Ectodermal cell (in vitro differentiated cells): ENCODE data around the gene RALGAPA2.
"Not testable (repeated sequence)": the region's sequence is repeated elsewhere in the genome, so short reads cannot be mapped to it uniquely, and the experiment has no call there.

ENCODE experiments used
- H3K27ac ChIP-seq: 2 replicates; pipeline ENCODE4 v1.7.0; 2013; ENCODE audit warnings: mild to moderate bottlenecking, low read depth, low read length; ENCODE audit not compliant: insufficient read depth, poor library complexity, severe bottlenecking
- H3K27me3 ChIP-seq: 2 replicates; pipeline ENCODE4 v1.7.0; 2013; ENCODE audit warnings: mild to moderate bottlenecking, low read length; ENCODE audit not compliant: insufficient read depth, control insufficient read depth, poor library complexity, severe bottlenecking
- H3K36me3 ChIP-seq: one replicate; pipeline ENCODE4 v1.7.0; 2013; ENCODE audit warnings: low read length; ENCODE audit not compliant: control insufficient read depth, insufficient read depth
- H3K4me1 ChIP-seq: one replicate; pipeline ENCODE4 v1.7.0; 2013; ENCODE audit warnings: low read length; ENCODE audit not compliant: control insufficient read depth, insufficient read depth
- H3K4me3 ChIP-seq: 2 replicates; pipeline ENCODE4 v1.7.0; 2013; ENCODE audit warnings: low read depth, low read length, control low read depth; ENCODE audit not compliant: insufficient read depth
- H3K9me3 ChIP-seq: 2 replicates; pipeline ENCODE4 v1.7.0; 2013; ENCODE audit warnings: mild to moderate bottlenecking, low read length, moderate library complexity; ENCODE audit not compliant: control insufficient read depth
- WGBS, 2 experiments: methylation state at CpG; one replicate each; pipeline ENCODE4 v1.1.7; 2013; ENCODE audit warnings: missing lambda C conversion rate in 2 of 2; 5-methylcytosine and 5-hydroxymethylcytosine counted together

RALGAPA2 gene

GRCh38 chr20:20363434-20363798, 349.0 kb downstream of the RALGAPA2 start:
- Histone ChIP-seq H3K9me3 (no peaks in the 10 kb centered on the region), H3K4me1 (peaks cover 24% of the 10 kb centered on the region), H3K27ac (no peak overlapping the region), H3K36me3 (no peaks in the 10 kb centered on the region), H3K4me3 (peak overlapping the region; percentile 9), H3K27me3 (peaks cover 98% of the 10 kb centered on the region)
- 1% methylated on average over 15 of the region's 15 CpGs for WGBS, 2 experiments

- peaks cover 24% of the 10 kb centered on the region for H3K4me1 ChIP-seq
- H3K4me3 ChIP-seq = no peak overlapping the region
- no peaks in the 10 kb centered on the region for H3K9me3 ChIP-seq
- H3K27me3 ChIP-seq = peaks cover 94% of the 10 kb centered on the region
- H3K27ac ChIP-seq = peak overlapping the region; percentile 18
- H3K36me3 ChIP-seq = no peaks in the 10 kb centered on the region
- WGBS, 2 experiments = 0 to 1% methylated on average over 16 to 17 of the region's 17 CpGs
These were observed 349.5 kb downstream of the RALGAPA2 start for GRCh38 chr20:20362774-20363433.

- Histone ChIP-seq H3K27ac (no peak overlapping the region), H3K4me1 (peaks cover 21% of the 10 kb centered on the region), H3K9me3 (no peaks in the 10 kb centered on the region), H3K36me3 (no peaks in the 10 kb centered on the region), H3K4me3 (no peak overlapping the region), H3K27me3 (peaks cover 70% of the 10 kb centered on the region)
- WGBS, 2 experiments = 7 to 8% methylated on average over 6 of the region's 6 CpGs
These were observed 352.0 kb downstream of the RALGAPA2 start for GRCh38 chr20:20360464-20360863.

- peaks cover 61% of the 10 kb centered on the region for H3K27me3 ChIP-seq
- WGBS, 2 experiments = 89 to 90% methylated on average over 6 of the region's 6 CpGs
- no peaks in the 10 kb centered on the region for H3K36me3 ChIP-seq
- H3K27ac ChIP-seq = no peak overlapping the region
- H3K4me1 ChIP-seq = peaks cover 16% of the 10 kb centered on the region
- no peak overlapping the region for H3K4me3 ChIP-seq
- no peaks in the 10 kb centered on the region for H3K9me3 ChIP-seq
These were observed 352.8 kb downstream of the RALGAPA2 start for GRCh38 chr20:20359628-20360027.

GRCh38 chr20:20358801-20359200, 353.6 kb downstream of the RALGAPA2 start:
- Histone ChIP-seq H3K4me3 (no peak overlapping the region), H3K9me3 (no peaks in the 10 kb centered on the region), H3K27me3 (peaks cover 53% of the 10 kb centered on the region), H3K4me1 (peaks cover 12% of the 10 kb centered on the region), H3K36me3 (no peaks in the 10 kb centered on the region), H3K27ac (no peak overlapping the region)

GRCh38 chr20:20355503-20355902, 356.9 kb downstream of the RALGAPA2 start:
- not testable (repeated sequence) for H3K4me1 ChIP-seq, H3K27ac ChIP-seq, H3K4me3 ChIP-seq, H3K36me3 ChIP-seq, H3K9me3 ChIP-seq
- peaks cover 20% of the 10 kb centered on the region for H3K27me3 ChIP-seq

- H3K4me3 ChIP-seq = no peak overlapping the region
- 98 to 100% methylated on average over 1 to 3 of the region's 3 CpGs for WGBS, 2 experiments
These were observed 358.9 kb downstream of the RALGAPA2 start for GRCh38 chr20:20353576-20353975.

GRCh38 chr20:20344476-20344875, 368.0 kb downstream of the RALGAPA2 start:
- WGBS, 2 experiments = 93 to 100% methylated on average over 2 to 3 of the region's 4 CpGs
- no peaks in the 10 kb centered on the region for H3K36me3 ChIP-seq
- H3K4me1 ChIP-seq = no peaks in the 10 kb centered on the region

More at GRCh38 chr20:20353576-20353975, 358.9 kb downstream of the RALGAPA2 start:
- H3K4me1 ChIP-seq = no peaks in the 10 kb centered on the region
- H3K36me3 ChIP-seq = no peaks in the 10 kb centered on the region
- no peak overlapping the region for H3K27ac ChIP-seq
- H3K27me3 ChIP-seq = peaks cover 2% of the 10 kb centered on the region
- no peaks in the 10 kb centered on the region for H3K9me3 ChIP-seq

GRCh38 chr20:20343932-20344331, 368.5 kb downstream of the RALGAPA2 start:
- WGBS, 2 experiments = 85 to 86% methylated on average over 7 of the region's 7 CpGs
- no peak overlapping the region for H3K4me3 ChIP-seq
- no peaks in the 10 kb centered on the region for H3K27me3 ChIP-seq
- H3K36me3 ChIP-seq = no peaks in the 10 kb centered on the region
- H3K9me3 ChIP-seq = no peaks in the 10 kb centered on the region
- H3K27ac ChIP-seq = no peak overlapping the region
- no peaks in the 10 kb centered on the region for H3K4me1 ChIP-seq

More at GRCh38 chr20:20344476-20344875, 368.0 kb downstream of the RALGAPA2 start:
- H3K27ac ChIP-seq = no peak overlapping the region
- H3K27me3 ChIP-seq = no peaks in the 10 kb centered on the region
- H3K4me3 ChIP-seq = no peak overlapping the region
- no peaks in the 10 kb centered on the region for H3K9me3 ChIP-seq
